Transverse colon (tissue), 4 donors: Measurements from ENCODE around the gene STX12. TPM values are rescaled to one million over a fixed set of nuclear protein-coding genes. Genes with fewer than 3 reads are reported as not detected.
A peak's percentile ranks its signal among the peaks of the same experiment; 100 is the strongest.

Source experiments
- DNase-seq: peaks from one replicate; pipeline ENCODE4 v3.0.0-alpha.2; 2019
- H3K27ac ChIP-seq, 4 donors: fragments of 200-600 bp; sonication (generic); 2 replicates each; pipeline ENCODE4 v1.5.1; 2016 to 2018; ENCODE audit warnings: inconsistent platforms in 4 of 4
- H3K27me3 ChIP-seq: fragments of 200-600 bp; sonication (generic); 2 replicates; pipeline ENCODE4 v1.5.1; 2017; ENCODE audit warnings: inconsistent platforms
- H3K36me3 ChIP-seq, 4 donors: fragments of 200-600 bp; sonication (generic); 2 replicates each; pipeline ENCODE4 v1.5.1; 2017 to 2019; ENCODE audit warnings: inconsistent platforms in 4 of 4
- H3K4me1 ChIP-seq, 4 donors: fragments of 200-600 bp; sonication (generic); 2 replicates each; pipeline ENCODE4 v1.5.1; 2017 to 2020; ENCODE audit warnings: inconsistent platforms in 4 of 4
- H3K4me3 ChIP-seq, 4 donors: fragments of 200-600 bp; sonication (generic); 1 replicate in 1 of 4; 2 replicates in 3 of 4; pipeline versions ENCODE4 v1.5.1 to v1.6.1; 2017 to 2019; ENCODE audit warnings: inconsistent platforms in 4 of 4
- H3K9me3 ChIP-seq, 2 donors: fragments of 200-600 bp; sonication (generic); 2 replicates each; pipeline ENCODE4 v1.5.1; 2017 to 2019; ENCODE audit warnings: inconsistent platforms in 2 of 2
- EP300 ChIP-seq: sonication (generic); formaldehyde crosslinking; IDR thresholded peaks from one replicate; pipeline ENCODE4 v1.6.1; 2017; ENCODE audit warnings: antibody characterized with exemption, low read depth
- POLR2A ChIP-seq: fragments of 450-650 bp; IDR thresholded peaks from one replicate; pipeline ENCODE4 v1.6.1; 2016; ENCODE audit warnings: antibody characterized with exemption, mild to moderate bottlenecking, moderate library complexity
- POLR2AphosphoS5 ChIP-seq, 3 donors: sonication (generic); formaldehyde crosslinking; IDR thresholded peaks; one replicate each; pipeline ENCODE4 v1.6.1; 2016; ENCODE audit warnings: antibody characterized with exemption in 3 of 3
- WGBS, 2 donors: methylation state at CpG; one replicate each; pipeline ENCODE4 v1.1.5; 2018; ENCODE audit warnings: low coverage in 1 of 2; 5-methylcytosine and 5-hydroxymethylcytosine counted together
- in situ Hi-C, 4 donors: fragments of 200-750 bp; cut with MboI; loops; one replicate each; pipeline versions ENCODE4 v1.15.0 to v1.15.1; 2017; ENCODE audit warnings: low sequenced_read_pairs in 3 of 4, low pct_ligation_motif_present in 1 of 4, low pct_unique_long_range_greater_than_20kb in 1 of 4
- intact Hi-C: fragments of 100-400 bp; cut with DNase I; formaldehyde crosslinking; loops from one replicate; pipeline ENCODE4 v1.15.1; 2023; ENCODE audit warnings: low total_unique reads
- total RNA-seq, 4 donors: library from RNA; depleted of rRNA; stranded (reverse); fragments of >200 nt; gene quantifications; one replicate each; pipeline ENCODE4 v1.1.0, GENCODE V29; 2016
- TF ChIP-seq, protein P1 (sequence below), 5 experiments: fragments of 200-600 bp in 3 of 5; fragments of 450-650 bp in 2 of 5; sonication (generic) in 3 of 5; IDR thresholded peaks; 1 replicate in 2 of 5; 2 replicates in 3 of 5; pipeline ENCODE4 v1.5.1; 2016 to 2017; ENCODE audit warnings: antibody characterized with exemption in 5 of 5, inconsistent platforms in 3 of 5, mild to moderate bottlenecking in 2 of 5, moderate library complexity in 1 of 5

Gene STX12
- total RNA-seq, 4 donors from 2014 or later, result 11.3 to 65.3 (median 47.6) TPM

DNA sequence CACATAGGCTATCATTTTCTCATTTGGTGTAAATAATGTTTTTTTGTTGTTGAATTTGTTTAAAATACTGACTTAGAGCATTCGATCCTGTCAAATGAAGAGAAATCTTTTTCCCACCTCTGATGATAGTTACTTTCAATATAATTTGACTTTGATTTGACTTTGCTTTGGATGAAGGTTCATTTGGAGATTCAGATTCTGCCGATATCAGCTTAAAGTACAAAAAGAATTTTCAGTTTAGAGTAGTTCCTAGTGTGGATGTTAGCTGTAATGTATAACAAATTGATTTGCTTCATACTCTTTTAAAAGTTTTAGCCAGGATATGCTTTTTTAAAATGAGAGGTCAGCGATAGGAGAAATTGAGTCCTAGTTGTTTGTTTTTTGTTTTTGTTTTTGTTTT is 9.9 kb downstream of the STX12 start:
- H3K4me3 ChIP-seq, result no peak overlapping the region
- TF ChIP-seq POLR2AphosphoS5 (IDR thresholded peaks at IDR 0.05), result no peak
- no peak for TF ChIP-seq EP300
- TF ChIP-seq, protein P1, sequence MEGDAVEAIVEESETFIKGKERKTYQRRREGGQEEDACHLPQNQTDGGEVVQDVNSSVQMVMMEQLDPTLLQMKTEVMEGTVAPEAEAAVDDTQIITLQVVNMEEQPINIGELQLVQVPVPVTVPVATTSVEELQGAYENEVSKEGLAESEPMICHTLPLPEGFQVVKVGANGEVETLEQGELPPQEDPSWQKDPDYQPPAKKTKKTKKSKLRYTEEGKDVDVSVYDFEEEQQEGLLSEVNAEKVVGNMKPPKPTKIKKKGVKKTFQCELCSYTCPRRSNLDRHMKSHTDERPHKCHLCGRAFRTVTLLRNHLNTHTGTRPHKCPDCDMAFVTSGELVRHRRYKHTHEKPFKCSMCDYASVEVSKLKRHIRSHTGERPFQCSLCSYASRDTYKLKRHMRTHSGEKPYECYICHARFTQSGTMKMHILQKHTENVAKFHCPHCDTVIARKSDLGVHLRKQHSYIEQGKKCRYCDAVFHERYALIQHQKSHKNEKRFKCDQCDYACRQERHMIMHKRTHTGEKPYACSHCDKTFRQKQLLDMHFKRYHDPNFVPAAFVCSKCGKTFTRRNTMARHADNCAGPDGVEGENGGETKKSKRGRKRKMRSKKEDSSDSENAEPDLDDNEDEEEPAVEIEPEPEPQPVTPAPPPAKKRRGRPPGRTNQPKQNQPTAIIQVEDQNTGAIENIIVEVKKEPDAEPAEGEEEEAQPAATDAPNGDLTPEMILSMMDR (IDR thresholded peaks at IDR 0.05), result no peak
- TF ChIP-seq POLR2A, result no peak
- DNase-seq, result no peak
- intact Hi-C loops (no loop called here), in situ Hi-C loops (no loop called here)
- no peaks in the 10 kb centered on the region for H3K9me3 ChIP-seq
- H3K36me3 ChIP-seq, result no peaks in the 10 kb centered on the region
- peaks cover 0 to 56% (median 19%) of the 10 kb centered on the region in 4 donors for H3K4me1 ChIP-seq
- WGBS, 2 donors, result 92 to 95% methylated on average over 3 of the region's 3 CpGs
- no peaks in the 10 kb centered on the region for H3K27me3 ChIP-seq
- H3K27ac ChIP-seq, result no peak overlapping the region

- no peaks in the 10 kb centered on the region for H3K27me3 ChIP-seq
- TF ChIP-seq EP300 (no peak), POLR2A (no peak), POLR2AphosphoS5 (IDR thresholded peaks at IDR 0.05) (no peak)
- TF ChIP-seq, protein P1 (IDR thresholded peaks at IDR 0.05), result no peak
- H3K27ac ChIP-seq, result no peak overlapping the region
- H3K4me1 ChIP-seq, result peaks cover 0 to 54% (median 18%) of the 10 kb centered on the region in 4 donors
- intact Hi-C loops, result no loop called here
- WGBS, 2 donors, result 83 to 94% methylated on average over 1 of the region's 1 CpG
- DNase-seq, result no peak
- H3K9me3 ChIP-seq, result no peaks in the 10 kb centered on the region
- in situ Hi-C loops, result no loop called here
- H3K4me3 ChIP-seq, result no peak overlapping the region
- peaks cover 0 to under 1% (median 0%) of the 10 kb centered on the region in 4 donors for H3K36me3 ChIP-seq
Measured at GRCh38 chr1:27784700-27785099, 11.7 kb downstream of the STX12 start.

- in situ Hi-C loops (no loop called here), intact Hi-C loops (no loop called here)
- DNase-seq, result no peak
- Histone ChIP-seq H3K4me3 (no peak overlapping the region), H3K4me1 (peaks cover 0 to 52% (median 19%) of the 10 kb centered on the region in 4 donors), H3K27me3 (no peaks in the 10 kb centered on the region), H3K27ac (peak overlapping the region; percentile 22 to 72 (median 59)), H3K36me3 (peaks cover 0 to 11% (median 2%) of the 10 kb centered on the region in 4 donors), H3K9me3 (no peaks in the 10 kb centered on the region)
- TF ChIP-seq, protein P1 (IDR thresholded peaks at IDR 0.05), result no peak
- no peak for TF ChIP-seq POLR2A
- TF ChIP-seq EP300, result no peak
- no peak for TF ChIP-seq POLR2AphosphoS5 (IDR thresholded peaks at IDR 0.05)
Measured at GRCh38 chr1:27785781-27786455, 12.9 kb downstream of the STX12 start.

DNA sequence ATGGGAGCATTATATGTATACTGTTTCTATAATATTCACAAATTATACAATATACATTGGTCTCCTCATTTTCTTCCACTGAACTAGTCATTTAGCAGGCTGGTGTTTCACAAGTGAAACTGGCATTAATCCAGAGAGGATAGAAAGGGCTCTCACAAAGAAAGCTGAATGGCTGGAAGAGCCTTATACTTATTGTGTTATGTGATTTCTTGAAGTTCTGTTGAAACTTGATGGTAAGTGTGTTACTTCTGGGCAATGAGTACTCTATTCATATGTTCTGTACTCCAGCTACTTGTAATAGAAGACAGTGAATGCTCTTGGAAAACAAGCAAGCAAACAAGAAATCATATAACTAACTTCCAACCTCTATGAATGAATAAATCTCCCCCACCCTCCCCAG is 14.9 kb downstream of the STX12 start:
- no peak for DNase-seq

More for the DNA sequence above, 14.9 kb downstream of the STX12 start:
- TF ChIP-seq EP300 (no peak), POLR2AphosphoS5 (IDR thresholded peaks at IDR 0.05) (no peak), POLR2A (no peak)
- TF ChIP-seq, protein P1 (IDR thresholded peaks at IDR 0.05), result no peak
- peak overlapping the region in 1 of 4 donors; percentile 6 for H3K27ac ChIP-seq
- H3K9me3 ChIP-seq, result no peaks in the 10 kb centered on the region
- intact Hi-C loops, result no loop called here
- peaks cover 0 to 52% (median 17%) of the 10 kb centered on the region in 4 donors for H3K4me1 ChIP-seq
- peaks cover 0 to 15% (median 2%) of the 10 kb centered on the region in 4 donors for H3K36me3 ChIP-seq
- H3K4me3 ChIP-seq, result no peak overlapping the region
- H3K27me3 ChIP-seq, result no peaks in the 10 kb centered on the region
- in situ Hi-C loops, result no loop called here
